Right ventricle myocardium inferior (tissue), 1 donor: ENCODE data around the gene CPAMD8. TPM values are rescaled to one million over a fixed set of nuclear protein-coding genes. Genes with fewer than 3 reads are reported as not detected.

ENCODE experiments used
- ATAC-seq: fragments of 200-7000 bp; cut with Tn5 transposase; one replicate; pipeline ENCODE4 v1.9.1; 2020; ENCODE audit warnings: mild to moderate bottlenecking, moderate library complexity
- DNase-seq: peaks from one replicate; pipeline ENCODE4 v3.0.0; 2021; ENCODE audit errors: missing footprints
- intact Hi-C: fragments of 100-400 bp; cut with DNase I; formaldehyde crosslinking; loops from one replicate; pipeline ENCODE4 v1.11.0; 2022
- long read RNA-seq: library from polyadenylated mRNA; unstranded; transcript quantifications from one replicate; pipeline ENCODE4 v2.0.0, GENCODE V29; 2021
- total RNA-seq: library from RNA; stranded (reverse); fragmentation: NEBNext Ultra II Directional; extraction: Animal tissue kit (Norgen Biotek cat#: 25700); gene quantifications from one replicate; pipeline ENCODE4 v1.2.1, GENCODE V29; 2021
- donor health status: DM: no; HTN: yes; CAD: no; lungs with severe emphysema.

Gene CPAMD8
- 16.0 TPM for total RNA-seq
- long read RNA-seq, partial matches to known transcripts = 0 of 3 reads
- long read RNA-seq, other reads (novel, unspliced or antisense) = 3 of 3 reads

DNA sequence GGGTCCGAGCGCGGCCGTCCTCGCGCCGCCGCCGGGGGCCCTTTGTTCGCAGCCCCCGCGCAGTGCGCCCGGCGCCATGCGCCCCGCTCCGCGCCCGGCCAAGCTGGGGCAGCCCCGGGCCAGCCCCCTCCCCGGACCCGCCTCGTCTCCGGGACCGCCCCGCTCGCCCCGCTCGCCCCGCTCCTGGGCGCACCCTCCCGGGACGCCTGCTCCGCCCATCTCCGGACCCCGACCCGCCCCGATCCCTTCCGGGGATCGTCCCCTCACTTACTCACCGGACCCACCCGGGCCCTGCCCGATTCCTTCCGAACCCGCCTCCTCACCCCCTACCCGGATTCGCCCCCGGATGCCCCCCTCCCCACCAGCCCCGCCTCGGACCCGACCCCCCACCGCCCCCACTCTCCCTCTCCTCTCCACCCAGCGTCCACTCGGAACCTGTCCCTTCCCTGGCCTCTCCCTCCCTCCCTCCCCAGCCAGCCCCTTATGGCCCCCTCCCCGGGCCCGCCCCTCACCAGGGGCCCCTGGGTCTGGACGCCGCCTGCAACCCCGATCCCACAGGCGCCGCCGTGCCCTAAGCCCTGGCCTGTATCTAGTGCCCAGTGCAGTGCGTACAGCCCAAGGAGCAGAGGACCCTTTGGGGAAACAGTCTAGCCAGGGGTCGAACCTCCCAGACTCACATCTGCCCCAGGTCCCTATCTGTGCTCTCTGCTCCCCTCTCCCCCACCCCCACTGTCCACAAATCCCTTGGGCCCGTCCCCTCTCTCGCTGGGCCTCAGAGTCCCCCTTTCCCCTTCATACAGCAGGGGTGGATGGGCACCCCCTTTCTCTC is at the start of gene CPAMD8:
TSS of gene CPAMD8 (minus strand) at position 105 of the 829 bp plus-strand sequence. CDS start 168 bp downstream, outside the sequence.
- peak; percentile 11 for DNase-seq
- ATAC-seq = no peak
- intact Hi-C loops = no loop called here

DNA sequence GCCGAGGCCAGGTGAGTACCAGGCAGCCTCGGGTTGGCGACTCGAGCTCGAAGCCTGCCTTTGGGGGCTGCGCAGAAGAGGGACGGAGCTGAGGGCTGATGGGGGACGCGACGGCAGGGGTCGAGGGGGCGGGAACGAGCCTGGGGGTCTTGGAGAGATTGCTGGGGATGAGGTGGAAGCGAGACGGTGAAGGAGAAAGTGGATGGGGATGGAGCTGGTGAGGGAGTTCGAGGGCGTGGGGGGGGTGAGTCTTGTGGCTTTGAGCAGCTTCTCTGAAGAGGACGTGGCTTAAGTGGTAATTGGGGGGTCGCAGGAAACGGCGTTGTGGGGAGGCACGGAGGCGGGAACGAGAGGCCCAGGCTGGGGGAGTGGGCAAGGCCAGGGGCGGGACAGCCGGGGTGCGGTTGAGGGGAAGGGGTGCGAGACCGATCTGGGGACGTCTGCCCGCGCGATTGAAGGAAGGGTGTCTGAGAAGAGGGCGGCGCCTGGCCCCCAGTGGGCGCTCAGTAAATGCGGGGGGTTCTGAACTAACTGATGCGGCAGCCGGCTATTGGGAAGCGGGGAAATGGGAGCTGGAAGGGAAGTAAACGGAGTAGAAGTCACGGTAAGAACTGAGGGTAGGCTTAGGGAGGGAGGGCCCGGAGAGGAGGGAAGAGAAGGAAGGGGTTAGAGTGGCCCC is 49.4 kb upstream of the CPAMD8 start:
- no peak for ATAC-seq
- intact Hi-C loops = loop anchor here (5.0 kb wide), 1 partner anchor 151 kb away; the partner anchor contains the start of gene OCEL1
- no peak for DNase-seq

DNA sequence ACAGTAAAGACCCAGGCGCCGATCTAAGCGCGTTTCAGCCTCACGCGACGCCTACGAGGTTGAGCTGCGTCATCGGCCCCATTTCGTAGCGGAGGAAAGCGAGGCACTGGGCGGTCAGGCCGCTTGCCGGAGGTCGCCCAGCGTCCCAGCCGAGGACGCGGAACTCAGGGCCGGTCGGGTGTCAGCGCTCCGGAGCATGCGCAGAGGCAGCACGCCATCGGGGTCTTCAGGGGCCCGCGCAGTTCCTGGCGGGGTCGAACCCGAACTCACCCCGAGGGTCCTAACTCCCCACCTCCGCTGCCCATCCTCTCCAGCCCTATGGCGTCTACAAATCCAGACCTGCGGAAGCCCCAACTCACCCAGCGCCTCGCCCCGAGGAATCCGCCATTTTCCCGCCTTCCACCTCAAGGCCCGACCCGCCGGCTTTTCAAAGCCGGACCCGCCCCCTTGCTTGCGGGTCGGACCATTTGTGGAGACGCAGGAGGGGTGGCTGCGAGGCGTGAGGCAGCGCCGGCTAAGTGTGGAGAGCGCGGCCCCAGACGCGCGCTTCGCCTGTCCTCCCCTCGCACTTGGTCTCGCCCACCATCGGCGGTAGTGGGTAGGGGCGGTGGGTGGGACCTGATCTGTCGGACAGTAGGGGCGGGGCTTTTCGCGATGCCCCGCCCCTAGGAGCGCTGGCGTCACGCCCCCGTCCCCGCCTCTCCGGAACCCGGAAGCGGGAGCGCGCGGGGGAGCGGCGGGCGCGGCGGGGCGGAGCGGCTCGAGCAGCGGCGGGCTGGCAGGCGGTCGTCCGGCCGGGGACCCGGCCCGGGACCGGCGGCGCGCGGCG is 48.6 kb upstream of the CPAMD8 start, which contains the start of the genes HAUS8 and MYO9B:
TSS of gene HAUS8 (minus strand) at position 418 of the 829 bp plus-strand sequence. CDS start at position 388, 30 bp downstream.
TSS of gene MYO9B (plus strand) at position 743 of the 829 bp plus-strand sequence. CDS start 25,941 bp downstream, outside the sequence.
- DNase-seq (peak; percentile 99), ATAC-seq (peak; percentile 97)
- intact Hi-C loops = loop anchor here (5.0 kb wide), 1 partner anchor 152 kb away; the partner anchor contains the start of gene OCEL1

DNA sequence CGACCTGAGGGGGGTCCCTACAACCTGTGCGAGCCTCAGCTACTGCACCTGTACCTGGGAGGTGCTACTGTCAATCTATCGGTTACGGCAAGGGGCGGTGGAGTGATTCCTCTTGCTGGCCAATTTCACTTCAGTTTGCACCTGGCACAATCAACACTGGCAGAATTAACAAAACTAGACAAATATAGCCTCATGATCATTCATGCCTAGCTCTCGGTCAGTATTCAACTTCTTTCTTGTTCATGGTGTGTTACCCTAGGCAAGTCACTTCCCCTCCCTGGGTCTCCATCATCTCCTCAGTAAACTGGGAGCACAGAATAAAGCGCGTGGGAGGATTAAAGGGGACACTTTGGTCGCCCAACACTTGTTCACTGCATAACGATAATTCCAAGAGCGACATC is 48.0 kb upstream of the CPAMD8 start:
- ATAC-seq = no peak
- intact Hi-C loops = loop anchor here (5.0 kb wide), 1 partner anchor 153 kb away; the partner anchor contains the start of gene OCEL1

GRCh38 chr19:17073869-17074633 is 47.4 kb upstream of the CPAMD8 start:
- DNase-seq = no peak
- intact Hi-C loops = no loop called here

More for the DNA sequence above, 48.0 kb upstream of the CPAMD8 start:
- DNase-seq = no peak

DNA sequence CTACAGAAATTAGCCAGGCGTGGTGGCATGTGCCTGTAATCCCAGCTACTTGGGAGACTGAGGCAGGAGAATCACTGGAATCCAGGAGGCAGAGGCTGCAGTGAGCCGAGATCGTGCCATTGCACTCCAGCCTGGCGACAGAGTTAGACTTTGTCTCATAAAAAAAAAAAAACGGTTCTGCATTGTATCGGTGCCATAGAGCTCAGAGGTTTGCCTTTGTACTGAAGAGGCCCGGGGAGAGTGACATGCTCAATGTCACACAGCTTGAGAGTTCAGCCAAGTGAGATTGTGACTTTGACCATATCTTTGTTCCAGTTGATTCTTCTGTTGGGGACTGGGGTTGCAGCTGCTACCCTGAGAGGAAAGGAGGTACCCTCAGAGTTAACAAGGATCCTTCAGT is 44.3 kb upstream of the CPAMD8 start:
- intact Hi-C loops = no loop called here
- no peak for DNase-seq
- ATAC-seq = no peak

More at GRCh38 chr19:17073869-17074633, 47.4 kb upstream of the CPAMD8 start:
- ATAC-seq = no peak

DNA sequence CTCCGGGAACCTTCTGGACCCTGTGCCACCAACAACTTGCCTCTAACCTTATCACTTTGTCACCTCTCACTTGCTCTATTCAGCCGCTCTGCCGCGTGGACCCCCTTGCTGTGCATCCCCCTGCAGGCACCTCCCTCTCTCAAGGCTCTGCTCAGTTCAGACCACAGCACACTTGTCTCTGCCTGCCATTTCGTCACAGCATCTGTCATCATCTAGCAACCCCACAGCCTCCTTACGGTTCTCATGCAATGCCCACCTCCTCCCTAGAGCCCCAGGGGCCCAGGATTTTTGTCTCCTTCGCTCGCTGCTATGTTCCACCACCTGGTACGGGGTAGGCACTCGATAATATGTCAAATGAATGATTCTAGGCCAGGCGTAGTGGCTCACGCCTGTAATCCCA is 43.8 kb upstream of the CPAMD8 start:
- intact Hi-C loops = no loop called here
- no peak for DNase-seq
- no peak for ATAC-seq

DNA sequence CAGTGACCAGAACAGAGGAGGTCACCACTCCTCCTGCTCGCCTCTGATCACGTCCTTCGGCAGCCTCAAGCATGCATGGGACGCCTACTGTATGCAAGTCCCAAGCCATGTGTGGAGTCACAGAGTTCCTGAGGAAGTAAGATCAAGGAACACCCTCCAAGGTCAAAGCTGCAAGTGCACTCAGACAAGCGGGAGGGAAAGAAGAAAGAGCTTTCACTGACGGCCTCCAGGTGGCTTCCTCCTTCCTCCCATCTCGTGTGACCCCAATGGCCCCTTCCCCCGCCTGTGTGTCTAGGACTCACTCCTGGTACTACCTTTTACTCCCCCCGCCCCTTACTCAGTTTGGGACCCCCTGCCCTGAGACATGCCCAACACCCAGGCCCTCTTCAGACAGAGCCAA is 42.6 kb upstream of the CPAMD8 start:
- intact Hi-C loops = loop anchor here (5.0 kb wide), 1 partner anchor 98 kb away; no protein-coding TSS in a partner anchor
- ATAC-seq (no peak), DNase-seq (no peak)

- no peak for ATAC-seq
- DNase-seq = no peak
- intact Hi-C loops = no loop called here
Measured at GRCh38 chr19:17063428-17063827, 36.8 kb upstream of the CPAMD8 start.

GRCh38 chr19:17061691-17062090 is 35.1 kb upstream of the CPAMD8 start:
- DNase-seq (no peak), ATAC-seq (no peak)
- intact Hi-C loops = no loop called here

- no peak for DNase-seq
- intact Hi-C loops = no loop called here
- ATAC-seq = no peak
Measured at GRCh38 chr19:17061205-17061604, 34.6 kb upstream of the CPAMD8 start.

DNA sequence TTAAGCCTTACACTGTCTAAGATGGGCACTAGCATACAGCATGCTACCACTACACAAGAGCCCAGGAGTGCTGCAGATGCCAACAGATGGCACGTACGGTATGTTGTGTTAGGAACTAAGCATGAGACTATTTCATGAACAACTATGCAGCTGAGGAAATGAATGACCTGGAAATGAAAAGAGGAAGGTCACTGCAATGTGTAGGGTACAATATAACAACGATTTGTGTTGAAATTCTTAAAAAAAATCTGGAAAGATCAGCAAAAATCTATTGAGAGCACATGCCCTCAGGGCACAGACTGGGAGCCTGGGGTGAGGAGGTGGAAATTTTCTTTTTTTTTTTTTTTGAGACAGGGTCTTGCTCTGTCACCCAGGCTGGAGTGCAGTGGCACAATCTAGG is 34.2 kb upstream of the CPAMD8 start:
- no peak for DNase-seq
- ATAC-seq = no peak
- intact Hi-C loops = no loop called here

DNA sequence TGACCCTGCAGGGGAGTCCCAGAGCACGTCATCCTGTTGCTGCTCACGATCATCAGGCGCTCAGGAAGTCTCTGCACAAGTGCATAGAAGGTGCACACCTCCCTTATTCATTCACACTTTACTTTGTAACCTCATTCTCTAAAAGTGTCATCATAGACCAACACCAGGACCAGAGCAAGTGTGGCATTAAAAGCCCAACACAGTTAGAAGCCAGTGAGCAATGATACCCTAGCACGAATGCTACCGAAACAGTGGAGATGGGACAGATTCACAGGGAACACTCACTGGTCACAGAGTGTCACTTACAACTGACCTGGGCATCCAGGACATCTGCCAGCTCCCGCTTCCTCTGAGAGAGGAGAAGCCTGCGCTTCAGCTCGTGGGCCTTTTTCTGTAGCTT is 31.6 kb upstream of the CPAMD8 start:
- ATAC-seq (no peak), DNase-seq (no peak)
- intact Hi-C loops = no loop called here

- intact Hi-C loops = no loop called here
- ATAC-seq (no peak), DNase-seq (peak; percentile 43)
Measured at GRCh38 chr19:17055636-17056035, 29.0 kb upstream of the CPAMD8 start.

GRCh38 chr19:17054746-17055145 is 28.1 kb upstream of the CPAMD8 start:
- DNase-seq (no peak), ATAC-seq (no peak)
- intact Hi-C loops = no loop called here

GRCh38 chr19:17052439-17052838 is 25.8 kb upstream of the CPAMD8 start:
- intact Hi-C loops = loop anchor here (1.0 kb wide), 1 partner anchor 281 kb away; no protein-coding TSS in a partner anchor
- no peak for ATAC-seq
- DNase-seq = no peak

- no peak for ATAC-seq
- intact Hi-C loops = loop anchor here (10.0 kb wide), 1 partner anchor 155 kb away; no protein-coding TSS in a partner anchor
Measured at GRCh38 chr19:17049711-17050280, 23.2 kb upstream of the CPAMD8 start.

More at GRCh38 chr19:17049711-17050280, 23.2 kb upstream of the CPAMD8 start:
- no peak for DNase-seq
